GM06990 (cell line): ENCODE results near the gene NTHL1.

Experiments used
- DNase-seq: peaks from one replicate; pipeline ENCODE4 v3.0.0-alpha.2; 2011; ENCODE audit not compliant: insufficient read length; ENCODE audit errors: extremely low read depth
- H3K27me3 ChIP-seq: replicated peaks from 2 replicates; pipeline ENCODE4 v1.6.0; 2011; ENCODE audit warnings: low read length; ENCODE audit not compliant: control insufficient read depth, insufficient read depth
- H3K36me3 ChIP-seq: 2 replicates; pipeline ENCODE4 v1.5.1; 2011; ENCODE audit warnings: low read length; ENCODE audit not compliant: control insufficient read depth, insufficient read depth
- H3K4me3 ChIP-seq: replicated peaks from 2 replicates; pipeline ENCODE4 v1.5.1; 2011; ENCODE audit warnings: low read depth, mild to moderate bottlenecking, control low read depth, low read length
- CTCF ChIP-seq: IDR thresholded peaks from 2 replicates; pipeline ENCODE4 v1.5.1; 2011; ENCODE audit warnings: low read length, control low read depth, mild to moderate bottlenecking, inconsistent platforms; ENCODE audit not compliant: insufficient read depth, poor library complexity, severe bottlenecking

The NTHL1 gene

GRCh38 chr16:2092866-2093265 is 45.2 kb upstream of the NTHL1 start:
- DNase-seq, result no peak
- no peak for TF ChIP-seq CTCF
- Histone ChIP-seq H3K4me3 (no peak overlapping the region), H3K36me3 (peaks cover 10% of the 10 kb centered on the region), H3K27me3 (no peaks in the 10 kb centered on the region)

GRCh38 chr16:2092256-2092620 is 44.6 kb upstream of the NTHL1 start:
- H3K4me3 ChIP-seq, result no peak overlapping the region
- no peaks in the 10 kb centered on the region for H3K27me3 ChIP-seq
- H3K36me3 ChIP-seq, result peaks cover 11% of the 10 kb centered on the region
- TF ChIP-seq CTCF, result no peak
- no peak for DNase-seq

- DNase-seq, result no peak
- no peak overlapping the region for H3K4me3 ChIP-seq
Measured at GRCh38 chr16:2091547-2092255, 44.1 kb upstream of the NTHL1 start.

GRCh38 chr16:2090777-2091546 is 43.3 kb upstream of the NTHL1 start:
- TF ChIP-seq CTCF, result no peak
- Histone ChIP-seq H3K4me3 (no peak overlapping the region), H3K27me3 (no peaks in the 10 kb centered on the region), H3K36me3 (peaks cover 17% of the 10 kb centered on the region)
- DNase-seq, result no peak

More at GRCh38 chr16:2091547-2092255, 44.1 kb upstream of the NTHL1 start:
- Histone ChIP-seq H3K36me3 (peaks cover 13% of the 10 kb centered on the region), H3K27me3 (no peaks in the 10 kb centered on the region)
- no peak for TF ChIP-seq CTCF

GRCh38 chr16:2090481-2090776 is 42.8 kb upstream of the NTHL1 start:
- Histone ChIP-seq H3K4me3 (no peak overlapping the region), H3K36me3 (peaks cover 20% of the 10 kb centered on the region), H3K27me3 (no peaks in the 10 kb centered on the region)
- TF ChIP-seq CTCF, result no peak
- DNase-seq, result no peak
